Measurements from ENCODE around the gene ELL2.
"Not testable (repeated sequence)": the region's sequence is repeated elsewhere in the genome, so short reads cannot be mapped to it uniquely, and the experiment has no call there.

Gene ELL2

GRCh38 chr5:95858661-95859595, 102.7 kb downstream of the ELL2 start:
- DNase-seq = peak; percentile 86

DNA sequence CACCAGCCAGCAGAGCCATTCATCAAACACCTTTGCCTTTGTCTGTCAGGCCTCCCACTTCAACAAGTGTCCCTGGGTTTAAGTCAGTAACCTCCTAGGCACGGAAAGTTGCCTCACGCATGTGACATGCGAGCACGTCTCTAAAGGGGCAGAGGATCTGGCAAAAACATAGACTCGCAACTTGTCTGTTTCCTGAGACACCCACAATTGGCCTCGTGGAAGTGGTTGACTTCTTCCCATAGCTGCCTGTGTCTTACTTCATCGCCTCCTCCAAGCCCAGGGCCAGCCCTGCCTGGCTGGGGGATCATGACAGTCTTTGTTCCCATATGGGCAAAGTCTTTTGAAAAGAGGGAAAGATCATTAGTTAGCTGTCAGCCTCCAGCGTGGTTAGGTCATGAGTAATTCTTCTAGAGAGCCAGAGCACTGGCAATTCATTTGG, 103.6 kb downstream of the ELL2 start:
- DNase-seq = no peak

- DNase-seq = no peak
Observed at GRCh38 chr5:95857185-95857945, 104.3 kb downstream of the ELL2 start.

GRCh38 chr5:95856501-95856981, 105.1 kb downstream of the ELL2 start:
- DNase-seq = no peak

GRCh38 chr5:95853490-95853889, 108.2 kb downstream of the ELL2 start:
- no peak for DNase-seq

DNA sequence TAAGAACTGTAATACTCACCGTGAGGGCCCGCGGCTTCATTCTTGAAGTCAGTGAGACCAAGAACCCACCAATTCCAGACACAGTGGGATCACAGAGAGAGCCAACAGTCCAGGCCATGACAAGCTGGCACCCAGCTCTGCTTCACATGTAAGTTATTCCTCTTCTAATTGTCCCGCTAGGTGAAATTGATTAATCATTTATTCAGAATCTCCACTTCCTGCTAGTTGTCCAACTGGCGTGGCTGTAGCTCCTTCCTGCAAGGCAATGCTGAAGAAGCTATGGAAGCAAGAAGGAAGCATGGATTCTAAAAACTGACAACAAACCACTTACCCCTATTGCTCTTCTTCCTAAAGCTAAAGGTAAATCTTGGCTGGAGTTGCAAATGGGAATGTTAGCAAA, 109.1 kb downstream of the ELL2 start:
- DNase-seq = no peak

GRCh38 chr5:95851141-95851540, 110.5 kb downstream of the ELL2 start:
- not testable (repeated sequence) for DNase-seq

- DNase-seq = no peak
Observed at GRCh38 chr5:95850391-95850894, 111.2 kb downstream of the ELL2 start.

- no peak for DNase-seq
Observed at GRCh38 chr5:95848701-95849100, 113.0 kb downstream of the ELL2 start.

DNA sequence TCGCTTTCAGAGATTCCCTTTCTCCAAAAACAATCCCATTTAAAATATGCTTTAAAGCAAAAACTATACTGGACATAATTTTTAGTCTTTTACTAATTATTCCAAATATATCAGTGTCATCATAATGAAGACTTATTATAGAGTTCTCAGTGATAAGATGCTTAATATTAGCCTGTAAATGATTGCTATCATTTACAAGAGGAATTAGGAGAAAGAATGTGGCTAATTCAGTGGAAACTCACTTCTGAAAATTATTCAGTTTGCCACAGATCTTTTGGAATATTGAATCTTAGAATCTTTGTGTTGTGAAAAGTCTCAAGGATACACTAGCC, 114.4 kb downstream of the ELL2 start:
- no peak for DNase-seq

- DNase-seq = peak; percentile 80
Observed at GRCh38 chr5:95846554-95847260, 114.9 kb downstream of the ELL2 start.

DNA sequence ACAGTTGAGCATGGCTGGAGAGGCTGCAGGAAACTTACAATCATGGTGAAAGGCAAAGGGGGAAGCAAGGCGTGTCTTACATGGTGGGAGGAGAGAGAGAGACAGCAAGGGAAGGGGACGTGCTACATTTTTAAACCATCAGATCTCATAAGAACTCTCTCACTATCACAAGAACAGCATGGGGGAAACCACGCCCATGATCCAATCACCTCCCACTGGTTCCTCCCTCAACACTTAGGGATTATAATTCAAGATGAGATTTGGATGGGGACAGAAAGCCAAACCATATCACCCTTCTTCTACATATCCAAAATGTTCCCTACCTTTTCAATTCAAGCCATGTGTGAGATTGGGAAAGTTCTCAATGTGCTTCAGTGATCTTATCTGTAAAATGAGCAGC, 116.3 kb downstream of the ELL2 start:
- no peak for DNase-seq

DNA sequence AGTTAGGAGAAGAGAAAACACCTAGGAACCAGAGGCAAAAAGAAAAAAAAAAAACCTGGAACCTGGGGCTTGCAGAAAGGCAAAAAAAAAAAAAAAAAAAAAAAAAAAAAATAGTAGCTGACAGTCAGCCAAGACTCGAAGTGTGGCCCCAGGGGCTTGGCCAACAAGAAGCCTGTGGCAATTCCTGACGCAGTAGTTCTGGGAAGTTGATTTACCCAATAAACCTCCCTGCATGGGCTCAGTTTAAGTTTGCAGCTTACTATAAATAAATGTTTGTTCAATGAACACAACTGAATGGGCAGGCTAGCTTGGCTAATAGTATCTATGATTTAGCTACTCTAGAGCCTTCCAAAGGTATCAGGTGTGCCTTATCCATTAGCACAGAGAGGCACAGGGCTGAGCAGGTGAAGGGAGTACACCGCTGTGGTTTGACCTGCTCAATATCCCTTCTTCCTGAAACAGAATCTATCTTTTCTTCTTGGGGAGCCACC, 117.9 kb downstream of the ELL2 start:
- no peak for DNase-seq

GRCh38 chr5:95842854-95843544, 118.7 kb downstream of the ELL2 start:
- peak; percentile 76 for DNase-seq

GRCh38 chr5:95841914-95842812, 119.5 kb downstream of the ELL2 start:
- DNase-seq = no peak

DNA sequence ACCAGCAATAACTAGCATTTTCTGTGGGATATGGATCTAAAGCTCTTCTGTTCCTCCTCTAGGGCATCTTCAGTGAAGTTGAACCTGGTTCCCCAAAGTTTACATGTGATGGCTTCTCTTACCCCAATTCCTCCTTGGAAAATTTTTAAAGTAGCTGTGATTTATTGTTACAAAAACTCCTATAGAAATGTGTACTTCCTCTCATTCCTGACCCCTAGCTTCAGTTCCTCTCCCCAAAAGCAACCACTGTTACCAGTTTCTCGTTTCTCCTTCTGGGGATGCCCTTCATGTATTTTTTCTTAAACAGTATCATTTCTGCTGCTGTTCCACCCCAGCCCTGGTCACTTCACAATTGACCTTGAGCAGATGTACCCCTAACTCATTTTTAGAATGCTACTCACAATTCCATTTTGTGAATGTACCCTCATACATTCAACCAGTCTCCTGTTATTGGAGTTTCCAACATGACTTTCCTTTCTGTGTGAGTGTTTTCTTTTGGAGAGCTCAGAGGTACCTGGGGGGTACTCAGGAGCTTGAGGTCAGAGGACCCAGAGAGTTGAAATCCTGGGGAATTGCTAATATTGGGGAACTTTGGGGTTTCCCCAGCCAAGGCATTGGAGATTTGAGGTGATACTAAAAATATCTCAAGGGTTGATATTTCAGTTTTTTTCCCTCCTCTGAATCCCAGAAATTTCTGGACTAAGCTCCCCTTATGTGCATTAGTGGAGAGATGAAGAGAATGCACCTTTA, 120.5 kb downstream of the ELL2 start:
- DNase-seq = no peak

- no peak for DNase-seq
Observed at GRCh38 chr5:95839658-95840057, 122.0 kb downstream of the ELL2 start.

DNA sequence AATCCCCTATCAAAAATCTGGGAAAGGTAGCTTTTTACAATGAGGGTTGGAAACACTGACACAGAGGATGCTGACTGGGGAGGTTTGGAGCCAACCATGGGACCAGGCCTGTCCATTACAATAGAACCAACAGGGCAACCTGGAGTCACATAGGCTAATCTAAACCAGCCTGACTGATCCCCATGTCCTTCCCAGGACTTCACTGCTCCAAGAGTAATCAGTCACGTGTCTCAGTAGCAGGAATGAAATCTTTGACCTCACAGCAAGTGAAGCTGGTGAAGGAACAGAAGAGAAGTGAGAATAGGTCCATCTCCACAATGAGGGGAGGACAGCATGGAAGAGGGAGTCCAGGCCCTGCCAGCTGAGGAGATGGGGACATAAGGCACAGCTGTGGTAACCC, 123.1 kb downstream of the ELL2 start:
- no peak for DNase-seq

GRCh38 chr5:95838001-95838520, 123.6 kb downstream of the ELL2 start:
- DNase-seq = no peak

DNA sequence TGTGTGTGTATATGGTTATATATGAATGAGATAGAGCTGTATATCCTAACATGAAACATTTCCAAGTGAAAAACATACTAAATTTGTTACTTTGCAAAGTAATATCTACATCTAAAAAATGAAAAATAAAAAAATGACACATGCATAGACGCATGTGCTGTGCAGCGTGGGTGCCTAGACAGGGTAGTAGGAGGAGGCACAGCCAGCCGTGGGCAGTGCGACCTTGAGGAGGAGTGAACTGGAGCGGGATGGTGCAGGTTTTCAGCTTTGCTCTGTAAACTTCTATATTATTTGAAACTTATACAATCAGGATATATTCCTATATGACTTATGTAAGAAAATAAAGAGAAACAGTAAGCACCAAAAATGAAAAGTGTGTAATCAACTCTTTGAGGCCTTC, 124.2 kb downstream of the ELL2 start:
- no peak for DNase-seq
